ENCODE results near the gene SLC25A38. TPM values are rescaled to one million over a fixed set of nuclear protein-coding genes. Genes with fewer than 3 reads are reported as not detected.

SLC25A38 gene
- total RNA-seq, 1 experiment from 2014 or later, result 22.0 TPM

GRCh38 chr3:39432342-39432741 lies 49.2 kb downstream of the SLC25A38 start:
- H2AFZ ChIP-seq, result no peak overlapping the region
- H3K4me1 ChIP-seq (replicated peaks; ENCODE audit: insufficient read depth), result no peaks in the 10 kb centered on the region
- no peaks in the 10 kb centered on the region for H4K20me1 ChIP-seq (ENCODE audit: insufficient read depth)
- CTCF ChIA-PET, result no interaction called here
- no peaks in the 10 kb centered on the region for H3K79me2 ChIP-seq (ENCODE audit: low read depth)
- no peaks in the 10 kb centered on the region for H3K36me3 ChIP-seq (ENCODE audit: low read depth)
- H3K27ac ChIP-seq, result no peak overlapping the region
- no peak overlapping the region for H3K4me3 ChIP-seq
- H3K9me2 ChIP-seq (ENCODE audit: insufficient read depth), result no peaks in the 10 kb centered on the region
- no peak for DNase-seq
- H3K9me3 ChIP-seq (ENCODE audit: insufficient read depth, low read depth), result no peaks in the 10 kb centered on the region
- H3K4me2 ChIP-seq, result no peak overlapping the region
- H3F3A ChIP-seq (ENCODE audit: insufficient read depth, low read depth), result no peaks in the 10 kb centered on the region
- intact Hi-C loops (cut with micrococcal nuclease; ENCODE audit: unreplicated experiment), result no loop called here
- no peaks in the 10 kb centered on the region; the same call in 1 of the 2 replicates for H3K27me3 ChIP-seq (ENCODE audit: insufficient read depth, low read depth)
- TF ChIP-seq EZH2 (IDR thresholded peaks at IDR 0.05; ENCODE audit: low read depth), result no peak
- TF ChIP-seq, protein P1, sequence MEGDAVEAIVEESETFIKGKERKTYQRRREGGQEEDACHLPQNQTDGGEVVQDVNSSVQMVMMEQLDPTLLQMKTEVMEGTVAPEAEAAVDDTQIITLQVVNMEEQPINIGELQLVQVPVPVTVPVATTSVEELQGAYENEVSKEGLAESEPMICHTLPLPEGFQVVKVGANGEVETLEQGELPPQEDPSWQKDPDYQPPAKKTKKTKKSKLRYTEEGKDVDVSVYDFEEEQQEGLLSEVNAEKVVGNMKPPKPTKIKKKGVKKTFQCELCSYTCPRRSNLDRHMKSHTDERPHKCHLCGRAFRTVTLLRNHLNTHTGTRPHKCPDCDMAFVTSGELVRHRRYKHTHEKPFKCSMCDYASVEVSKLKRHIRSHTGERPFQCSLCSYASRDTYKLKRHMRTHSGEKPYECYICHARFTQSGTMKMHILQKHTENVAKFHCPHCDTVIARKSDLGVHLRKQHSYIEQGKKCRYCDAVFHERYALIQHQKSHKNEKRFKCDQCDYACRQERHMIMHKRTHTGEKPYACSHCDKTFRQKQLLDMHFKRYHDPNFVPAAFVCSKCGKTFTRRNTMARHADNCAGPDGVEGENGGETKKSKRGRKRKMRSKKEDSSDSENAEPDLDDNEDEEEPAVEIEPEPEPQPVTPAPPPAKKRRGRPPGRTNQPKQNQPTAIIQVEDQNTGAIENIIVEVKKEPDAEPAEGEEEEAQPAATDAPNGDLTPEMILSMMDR (conservative IDR thresholded peaks at IDR 0.05), result no peak
- BruUV-seq (replicated peaks), result no TSS peak
- POLR2A ChIA-PET (ENCODE audit: unreplicated experiment), result no interaction called here

GRCh38 chr3:39433642-39434041 lies 50.5 kb downstream of the SLC25A38 start:
- H3K9me3 ChIP-seq (ENCODE audit: insufficient read depth, low read depth), result no peaks in the 10 kb centered on the region
- BruUV-seq (replicated peaks), result no TSS peak

GRCh38 chr3:39434574-39434973 lies 51.4 kb downstream of the SLC25A38 start:
- Histone ChIP-seq H3K4me1 (replicated peaks; ENCODE audit: insufficient read depth) (no peaks in the 10 kb centered on the region), H3K79me2 (ENCODE audit: low read depth) (no peaks in the 10 kb centered on the region), H3K36me3 (ENCODE audit: low read depth) (no peaks in the 10 kb centered on the region), H3K9me3 (ENCODE audit: insufficient read depth, low read depth) (no peaks in the 10 kb centered on the region), H4K20me1 (ENCODE audit: insufficient read depth) (no peaks in the 10 kb centered on the region), H3K4me3 (no peak overlapping the region), H3K9me2 (ENCODE audit: insufficient read depth) (no peaks in the 10 kb centered on the region), H3K4me2 (no peak overlapping the region), H3K27me3 (ENCODE audit: insufficient read depth, low read depth) (no peaks in the 10 kb centered on the region; the same call in 1 of the 2 replicates), H3F3A (ENCODE audit: insufficient read depth, low read depth) (no peaks in the 10 kb centered on the region), H3K27ac (no peak overlapping the region), H2AFZ (no peak overlapping the region)
- no TSS peak for BruUV-seq (replicated peaks)
- ChIA-PET POLR2A (ENCODE audit: unreplicated experiment) (no interaction called here), CTCF (interaction anchor here (1.0 kb wide), 1 partner anchor 12 kb away, joined by 3 read pairs; no protein-coding TSS in a partner anchor)
- TF ChIP-seq EZH2 (IDR thresholded peaks at IDR 0.05; ENCODE audit: low read depth), result no peak
- TF ChIP-seq, protein P1 (conservative IDR thresholded peaks at IDR 0.05), result no peak
- DNase-seq, result no peak
- intact Hi-C loops (cut with micrococcal nuclease; ENCODE audit: unreplicated experiment), result no loop called here

More at GRCh38 chr3:39433642-39434041, 50.5 kb downstream of the SLC25A38 start:
- Histone ChIP-seq H2AFZ (no peak overlapping the region), H3F3A (ENCODE audit: insufficient read depth, low read depth) (no peaks in the 10 kb centered on the region), H3K79me2 (ENCODE audit: low read depth) (no peaks in the 10 kb centered on the region), H3K4me3 (no peak overlapping the region), H4K20me1 (ENCODE audit: insufficient read depth) (no peaks in the 10 kb centered on the region), H3K27me3 (ENCODE audit: insufficient read depth, low read depth) (no peaks in the 10 kb centered on the region; the same call in 1 of the 2 replicates), H3K4me2 (no peak overlapping the region), H3K4me1 (replicated peaks; ENCODE audit: insufficient read depth) (no peaks in the 10 kb centered on the region), H3K27ac (no peak overlapping the region), H3K36me3 (ENCODE audit: low read depth) (no peaks in the 10 kb centered on the region), H3K9me2 (ENCODE audit: insufficient read depth) (no peaks in the 10 kb centered on the region)
- ChIA-PET POLR2A (ENCODE audit: unreplicated experiment) (no interaction called here), CTCF (interaction anchor here (1.0 kb wide), 1 partner anchor 13 kb away, joined by 3 read pairs; no protein-coding TSS in a partner anchor)
- intact Hi-C loops (cut with micrococcal nuclease; ENCODE audit: unreplicated experiment), result no loop called here
- TF ChIP-seq, protein P1 (conservative IDR thresholded peaks at IDR 0.05), result no peak
- TF ChIP-seq EZH2 (IDR thresholded peaks at IDR 0.05; ENCODE audit: low read depth), result no peak
- DNase-seq, result no peak
